ENCODE data around the gene ROBO1. TPM values are rescaled to one million over a fixed set of nuclear protein-coding genes. Genes with fewer than 3 reads are reported as not detected.

Gene ROBO1
- total RNA-seq, 1 experiment from 2014 or later = 7.0 TPM

DNA sequence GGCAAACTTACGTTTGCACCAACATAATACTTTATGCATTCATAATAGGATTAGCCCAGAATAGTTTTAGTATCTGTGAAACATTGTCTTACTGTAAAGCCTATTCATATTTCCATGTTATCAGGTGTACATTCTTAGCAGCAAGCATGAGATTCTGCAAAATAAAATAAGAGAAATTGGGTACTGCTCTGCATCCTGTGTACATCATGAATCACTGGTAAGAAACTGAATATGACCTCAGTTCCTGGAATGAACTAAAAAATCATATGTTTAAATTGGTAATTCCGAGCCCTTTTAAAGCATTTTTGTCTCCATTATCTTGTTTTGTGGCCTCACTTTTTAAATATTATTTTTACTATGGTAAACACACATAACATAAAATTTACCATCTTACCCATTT is 605.1 kb downstream of the ROBO1 start:
- Histone ChIP-seq H3K36me3 (no peaks in the 10 kb centered on the region), H3K4me3 (no peak overlapping the region), H3K27me3 (no peaks in the 10 kb centered on the region), H3K9me3 (no peaks in the 10 kb centered on the region)
- DNase-seq = no peak

DNA sequence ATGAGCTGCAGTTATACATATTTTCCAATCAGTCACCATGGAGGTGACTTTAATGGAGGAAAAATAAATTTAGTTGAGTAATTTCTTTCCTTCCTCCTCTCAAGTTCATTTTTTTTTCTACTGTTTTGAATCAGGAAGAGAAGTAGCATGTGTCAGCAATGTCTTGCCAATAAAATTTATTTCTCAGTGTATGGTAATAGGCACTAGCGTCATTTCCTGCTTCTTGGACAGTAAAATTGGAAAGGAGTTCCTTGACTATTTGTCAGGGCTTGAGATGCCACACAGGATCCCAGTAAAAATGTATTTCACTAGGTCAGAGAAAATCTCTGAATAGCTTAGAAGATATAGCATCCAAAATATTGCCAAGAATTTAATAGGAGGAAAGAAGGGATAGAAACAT is 605.9 kb downstream of the ROBO1 start:
- Histone ChIP-seq H3K9me3 (no peaks in the 10 kb centered on the region), H3K36me3 (no peaks in the 10 kb centered on the region), H3K27me3 (no peaks in the 10 kb centered on the region), H3K4me3 (no peak overlapping the region)
- DNase-seq = no peak

DNA sequence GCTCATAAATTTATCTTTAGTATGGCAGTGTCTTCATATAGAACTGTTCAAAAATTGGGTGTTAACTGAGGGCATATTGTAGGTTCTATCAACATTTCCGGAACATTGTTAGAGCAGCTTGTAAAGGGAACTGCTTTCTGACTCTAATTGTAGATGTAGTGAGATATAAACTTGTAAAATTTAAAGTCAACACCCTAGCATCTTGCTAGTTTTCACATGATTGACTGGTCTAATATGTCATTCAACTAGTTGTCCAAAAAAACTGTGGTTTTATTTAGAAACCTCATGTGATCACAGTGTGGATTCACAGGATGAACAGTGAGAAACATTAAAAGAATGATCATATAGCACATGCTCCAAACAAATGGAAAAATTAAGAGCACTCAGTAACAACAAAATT is 607.4 kb downstream of the ROBO1 start:
- no peak overlapping the region for H3K4me3 ChIP-seq
- no peaks in the 10 kb centered on the region for H3K9me3 ChIP-seq
- H3K27me3 ChIP-seq = no peaks in the 10 kb centered on the region
- no peaks in the 10 kb centered on the region for H3K36me3 ChIP-seq
- DNase-seq = no peak

DNA sequence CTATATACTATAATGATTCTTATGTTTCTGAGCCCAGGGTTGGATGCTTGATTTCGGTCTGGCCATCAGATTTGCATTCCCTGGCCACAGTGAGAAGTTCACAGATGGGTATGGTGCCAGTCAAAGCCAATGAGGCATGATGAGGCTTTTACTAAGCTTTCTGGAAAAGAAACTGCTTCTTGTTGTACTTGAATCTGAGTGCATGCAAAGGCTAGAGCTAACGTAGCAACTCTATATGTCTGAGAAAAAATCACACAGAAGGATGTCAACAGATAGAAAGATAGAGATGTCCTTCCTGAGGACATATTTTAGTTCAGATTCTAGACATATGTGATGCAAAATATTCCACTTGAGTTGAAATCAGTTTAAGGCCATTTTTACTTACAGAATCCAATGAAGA is 608.1 kb downstream of the ROBO1 start:
- Histone ChIP-seq H3K27me3 (no peaks in the 10 kb centered on the region), H3K9me3 (no peaks in the 10 kb centered on the region), H3K4me3 (no peak overlapping the region), H3K36me3 (no peaks in the 10 kb centered on the region)
- DNase-seq = no peak

DNA sequence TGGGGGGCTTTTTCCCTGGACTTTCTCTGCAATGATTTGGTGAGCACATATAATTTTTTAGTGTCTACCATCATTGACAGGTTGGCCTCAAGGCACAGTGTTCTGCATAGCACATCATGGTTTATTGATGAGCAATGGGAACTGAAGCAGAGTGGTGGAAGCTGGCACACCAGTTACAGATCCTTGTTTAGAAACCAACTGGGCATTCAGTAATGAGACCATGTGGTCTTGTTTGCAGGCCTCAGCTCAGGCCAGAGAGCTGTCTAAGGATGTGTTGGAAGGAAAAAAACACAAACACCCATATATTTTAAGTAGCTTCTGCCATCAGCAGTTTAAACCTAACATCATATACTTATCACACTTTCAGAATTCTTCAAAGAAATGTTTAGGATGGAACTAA is 610.6 kb downstream of the ROBO1 start:
- no peaks in the 10 kb centered on the region for H3K9me3 ChIP-seq
- H3K36me3 ChIP-seq = no peaks in the 10 kb centered on the region
- no peaks in the 10 kb centered on the region for H3K27me3 ChIP-seq
- no peak for DNase-seq
- no peak overlapping the region for H3K4me3 ChIP-seq

DNA sequence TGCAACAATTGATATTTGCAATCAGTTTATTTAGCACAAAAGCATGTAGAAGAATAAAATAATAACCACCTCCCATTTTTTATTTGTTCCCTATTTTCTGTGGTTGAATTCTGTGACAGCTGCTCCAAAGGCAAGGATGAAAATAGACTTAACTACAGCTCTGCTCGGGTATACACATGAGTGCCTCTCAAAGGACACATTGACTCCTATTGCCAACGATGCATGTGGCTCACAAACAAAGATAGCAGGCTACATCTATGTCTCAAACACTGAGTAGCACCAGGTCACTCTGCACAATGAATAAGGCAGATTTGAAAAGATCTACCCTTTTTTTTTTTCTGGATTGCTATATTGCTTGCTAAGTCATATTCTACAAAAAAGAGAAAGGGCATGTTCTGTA is 612.9 kb downstream of the ROBO1 start:
- Histone ChIP-seq H3K4me3 (no peak overlapping the region), H3K27me3 (no peaks in the 10 kb centered on the region), H3K9me3 (no peaks in the 10 kb centered on the region), H3K36me3 (no peaks in the 10 kb centered on the region)
- no peak for DNase-seq

DNA sequence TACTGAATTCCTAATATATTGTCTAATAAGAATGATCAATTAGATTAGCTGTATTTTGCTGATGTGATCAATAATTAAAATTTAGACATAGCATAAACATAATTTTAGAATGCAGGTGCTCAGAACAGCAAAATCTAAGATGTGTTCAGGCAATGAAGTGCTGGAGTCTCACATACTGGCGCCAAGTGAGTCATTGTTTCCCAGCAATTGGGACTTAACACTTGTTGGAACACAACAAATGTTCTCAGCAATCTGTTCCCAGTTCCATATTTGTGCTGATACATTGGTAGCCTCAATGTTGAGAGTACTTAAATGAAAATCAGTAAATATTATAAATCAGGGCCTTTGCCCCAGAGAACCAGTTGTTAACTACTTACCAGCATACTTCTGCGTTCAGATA is 619.0 kb downstream of the ROBO1 start:
- Histone ChIP-seq H3K36me3 (no peaks in the 10 kb centered on the region), H3K27me3 (no peaks in the 10 kb centered on the region), H3K4me3 (no peak overlapping the region), H3K9me3 (no peaks in the 10 kb centered on the region)
- DNase-seq = peak; percentile 30

DNA sequence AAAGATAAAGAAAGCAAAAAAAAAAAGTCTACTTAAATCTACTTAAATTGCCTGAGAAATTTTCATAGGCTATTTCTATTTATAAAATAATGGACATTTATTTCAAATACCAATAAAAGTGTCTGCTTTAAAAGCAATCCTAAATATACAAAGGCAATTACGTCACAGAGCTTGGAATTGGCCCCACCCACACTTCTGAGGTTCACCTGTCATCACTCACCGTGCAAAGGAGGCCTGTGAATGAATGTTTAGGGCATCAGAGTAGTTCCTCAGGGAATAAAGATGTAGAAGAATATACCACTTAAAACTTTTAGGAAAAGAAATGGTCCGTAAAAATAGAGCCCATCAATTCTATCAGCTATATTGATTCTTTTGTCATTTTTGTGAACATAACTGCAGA is 621.8 kb downstream of the ROBO1 start:
- Histone ChIP-seq H3K36me3 (no peaks in the 10 kb centered on the region), H3K4me3 (no peak overlapping the region), H3K9me3 (no peaks in the 10 kb centered on the region), H3K27me3 (no peaks in the 10 kb centered on the region)
- no peak for DNase-seq

DNA sequence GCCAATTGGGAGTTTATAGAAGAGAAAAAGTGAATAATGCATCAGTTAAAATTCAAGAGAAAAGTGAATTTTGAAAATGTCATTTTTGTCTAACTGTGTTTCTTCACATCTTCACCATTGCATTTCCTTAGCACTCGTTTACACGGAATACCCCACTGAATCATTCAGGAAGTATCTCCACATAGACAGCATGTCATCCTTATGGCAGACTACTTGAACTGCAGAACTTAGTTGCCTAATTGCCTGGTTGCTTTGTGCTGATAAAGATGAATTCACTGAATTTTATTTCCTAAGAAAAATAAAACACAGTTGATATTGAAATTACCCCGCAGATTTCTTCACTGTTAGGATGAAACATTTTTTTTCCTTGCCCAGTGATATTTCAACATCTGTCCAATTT is 627.1 kb downstream of the ROBO1 start:
- DNase-seq = no peak
- no peaks in the 10 kb centered on the region for H3K9me3 ChIP-seq

DNA sequence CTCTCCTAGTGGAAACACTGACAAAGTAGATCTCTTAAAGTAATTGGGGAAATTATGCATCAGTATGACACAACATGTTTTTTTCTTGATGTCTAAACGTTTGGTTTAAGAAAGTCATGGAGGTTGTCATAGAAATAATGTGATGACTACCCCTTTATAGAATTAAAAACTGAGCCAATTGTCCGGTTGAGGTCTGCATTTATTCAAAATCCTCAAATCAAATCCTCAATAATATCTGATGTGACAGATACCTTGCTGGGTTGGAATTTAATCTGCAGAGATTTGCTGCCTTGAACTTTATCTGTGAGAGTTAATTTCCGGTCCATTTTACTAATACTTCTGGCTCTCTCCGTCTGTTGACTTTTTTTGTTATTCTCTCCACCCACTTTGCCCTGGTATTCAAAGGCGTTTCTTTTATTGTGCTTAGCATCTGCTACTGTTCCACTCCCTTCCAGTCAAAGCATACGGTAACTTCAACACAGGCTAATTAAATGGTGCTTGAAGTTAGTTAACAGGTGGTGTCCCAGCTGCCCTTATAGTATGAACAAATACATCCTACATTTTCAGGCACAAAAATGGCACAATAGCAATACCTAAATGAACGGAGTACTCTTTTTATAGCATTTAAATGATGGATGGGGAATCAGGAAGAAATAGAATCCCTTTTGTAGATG is 628.3 kb downstream of the ROBO1 start:
- Histone ChIP-seq H3K9me3 (no peaks in the 10 kb centered on the region), H3K27me3 (no peaks in the 10 kb centered on the region), H3K4me3 (no peak overlapping the region), H3K36me3 (no peaks in the 10 kb centered on the region)
- no peak for DNase-seq

More for the DNA sequence above, 627.1 kb downstream of the ROBO1 start:
- H3K27me3 ChIP-seq = no peaks in the 10 kb centered on the region
- H3K36me3 ChIP-seq = no peaks in the 10 kb centered on the region
- no peak overlapping the region for H3K4me3 ChIP-seq

DNA sequence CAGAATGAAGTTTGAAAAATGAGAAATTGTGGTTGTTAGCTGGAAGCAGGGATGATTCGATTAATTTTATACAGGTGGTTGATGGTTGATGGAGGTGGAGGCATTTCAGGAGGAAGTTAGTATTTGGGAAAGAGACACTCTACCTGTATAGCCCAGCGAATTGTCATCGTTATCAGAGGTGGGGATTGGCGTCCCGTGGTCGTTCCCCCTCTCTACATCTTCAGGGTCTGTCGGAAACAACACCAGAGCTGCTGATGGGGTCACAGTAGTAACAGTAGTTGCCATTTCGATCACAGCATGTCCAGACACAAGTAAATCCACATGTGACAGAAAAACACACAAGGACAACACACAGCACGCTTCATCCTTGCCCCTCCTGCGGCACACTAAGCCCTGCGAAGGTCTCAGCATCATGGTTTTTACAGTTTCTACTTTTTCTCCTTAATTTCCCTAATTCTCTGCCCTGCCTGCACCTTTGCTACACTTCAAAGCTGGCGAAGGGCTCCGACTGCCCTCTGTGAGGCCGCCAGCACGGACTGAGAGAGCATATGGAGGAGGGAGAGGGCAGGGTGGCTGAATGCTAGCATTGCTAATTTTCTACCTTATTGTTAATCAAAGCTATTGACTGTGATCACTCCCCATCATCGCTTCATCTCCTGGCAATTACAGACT is 642.3 kb downstream of the ROBO1 start:
- H3K4me3 ChIP-seq = no peak overlapping the region
- H3K9me3 ChIP-seq = no peaks in the 10 kb centered on the region
- H3K36me3 ChIP-seq = no peaks in the 10 kb centered on the region
- DNase-seq = no peak
- no peaks in the 10 kb centered on the region for H3K27me3 ChIP-seq

DNA sequence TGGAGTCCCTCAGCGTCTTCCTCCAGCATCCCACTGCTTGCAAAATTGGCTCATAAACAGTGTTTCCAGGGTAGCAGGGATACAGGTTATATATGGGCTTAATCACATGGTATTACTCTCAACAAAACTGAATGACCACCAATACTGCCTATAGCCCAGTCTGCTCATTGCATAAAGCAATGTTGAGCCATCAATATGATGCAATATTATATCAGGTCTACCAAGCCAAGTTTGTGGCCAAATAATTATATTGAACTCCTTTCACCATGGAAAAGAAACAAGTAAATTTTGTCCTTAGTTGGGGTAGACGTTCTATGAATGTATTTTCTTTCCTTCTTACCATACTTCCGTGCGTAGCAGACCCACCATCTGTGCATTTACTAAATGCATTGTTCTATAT is 652.3 kb downstream of the ROBO1 start:
- Histone ChIP-seq H3K27me3 (no peaks in the 10 kb centered on the region), H3K36me3 (no peaks in the 10 kb centered on the region), H3K9me3 (no peaks in the 10 kb centered on the region), H3K4me3 (no peak overlapping the region)
- no peak for DNase-seq

DNA sequence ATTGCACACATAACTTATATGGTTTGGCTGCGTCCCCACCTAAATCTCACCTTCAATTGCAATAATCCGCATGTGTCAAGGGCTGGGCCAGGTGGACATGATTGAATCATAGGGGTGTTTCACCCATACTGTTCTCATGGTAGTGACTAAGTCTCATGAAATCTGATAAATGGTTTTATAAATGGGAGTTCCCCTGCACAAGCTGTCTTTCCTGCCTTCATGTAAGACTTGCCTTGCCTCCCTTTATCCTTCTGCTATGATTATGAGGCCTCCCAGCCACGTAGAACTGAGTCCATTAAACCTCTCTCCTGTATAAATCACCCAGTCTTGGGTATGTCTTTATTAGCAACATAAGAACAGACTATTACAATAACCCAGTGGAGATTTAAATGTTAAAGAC is 653.9 kb downstream of the ROBO1 start:
- no peak for DNase-seq

DNA sequence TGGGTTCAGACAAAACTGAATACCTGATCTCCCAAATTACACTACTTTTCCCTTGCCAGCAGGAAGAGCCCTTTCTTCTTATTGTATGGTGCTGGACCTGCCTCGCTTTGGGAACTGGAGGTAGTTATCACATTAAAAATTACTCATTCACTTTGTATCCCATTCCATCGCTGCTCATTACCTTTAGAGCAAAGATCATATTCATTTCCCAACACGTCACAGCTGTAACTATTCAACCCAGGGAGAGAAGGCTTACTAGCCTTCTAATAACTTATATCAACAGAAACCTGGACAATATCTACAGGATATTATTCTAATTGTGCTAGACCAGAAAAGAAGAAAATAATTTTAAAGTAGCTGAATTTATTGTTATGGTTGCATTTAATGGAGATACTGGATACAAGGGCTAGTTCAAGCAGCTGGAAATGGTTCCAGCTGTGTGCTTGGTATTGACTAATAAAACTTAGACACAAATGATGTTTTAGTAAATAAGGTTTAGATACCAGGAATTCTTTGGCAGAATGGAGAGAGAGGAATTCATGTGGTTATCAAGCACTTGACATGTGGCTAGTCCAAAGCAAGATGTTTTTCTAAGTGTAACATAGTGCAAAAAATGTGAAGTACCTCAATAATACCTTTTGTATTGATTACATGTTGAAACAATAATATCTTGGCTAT is 656.3 kb downstream of the ROBO1 start:
- Histone ChIP-seq H3K27me3 (no peaks in the 10 kb centered on the region), H3K36me3 (no peaks in the 10 kb centered on the region), H3K9me3 (no peaks in the 10 kb centered on the region), H3K4me3 (no peak overlapping the region)
- no peak for DNase-seq

More for the DNA sequence above, 653.9 kb downstream of the ROBO1 start:
- H3K27me3 ChIP-seq = no peaks in the 10 kb centered on the region
- H3K9me3 ChIP-seq = no peaks in the 10 kb centered on the region
- H3K4me3 ChIP-seq = no peak overlapping the region
- no peaks in the 10 kb centered on the region for H3K36me3 ChIP-seq

DNA sequence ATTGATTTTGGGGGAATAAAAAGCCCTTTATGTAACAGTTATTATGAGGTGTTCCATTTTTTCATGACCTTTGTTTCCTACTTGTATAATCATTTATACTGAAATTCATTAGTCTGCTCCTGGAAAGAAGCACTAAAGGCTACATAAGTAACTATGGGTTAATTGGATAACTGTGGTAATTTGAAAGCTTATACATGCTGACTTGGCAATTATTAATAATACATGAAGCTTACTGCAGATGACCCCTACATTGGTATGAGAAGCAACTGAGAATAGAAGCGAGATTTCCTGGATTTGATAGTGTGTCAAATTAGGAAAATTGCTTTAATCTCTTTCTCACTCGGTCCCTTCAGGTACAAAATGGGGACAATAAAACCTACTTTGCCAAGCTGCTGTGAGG is 658.0 kb downstream of the ROBO1 start:
- H3K27me3 ChIP-seq = no peaks in the 10 kb centered on the region
- H3K9me3 ChIP-seq = no peaks in the 10 kb centered on the region
- no peak for DNase-seq
- H3K36me3 ChIP-seq = no peaks in the 10 kb centered on the region
- H3K4me3 ChIP-seq = no peak overlapping the region

DNA sequence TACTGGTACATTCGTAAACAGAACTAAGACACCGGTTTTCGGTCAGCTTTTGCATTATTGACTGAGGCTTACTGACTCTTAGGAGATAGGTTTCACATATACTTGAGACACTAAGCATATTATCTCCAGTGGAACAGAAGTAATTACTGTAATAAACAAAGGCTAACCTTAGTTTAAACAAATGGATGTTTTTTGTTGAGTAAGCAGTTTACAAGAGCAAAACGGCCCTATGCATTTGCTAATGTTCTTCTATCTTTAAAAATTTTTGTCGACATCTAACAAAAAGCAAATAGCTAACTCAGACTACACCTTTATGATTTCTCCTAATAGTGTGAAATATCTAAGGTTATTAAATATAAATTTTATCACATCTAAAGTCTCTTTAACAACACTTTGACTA is 664.5 kb downstream of the ROBO1 start:
- DNase-seq = no peak
- no peaks in the 10 kb centered on the region for H3K27me3 ChIP-seq
- no peak overlapping the region for H3K4me3 ChIP-seq
- H3K36me3 ChIP-seq = no peaks in the 10 kb centered on the region
- H3K9me3 ChIP-seq = no peaks in the 10 kb centered on the region

DNA sequence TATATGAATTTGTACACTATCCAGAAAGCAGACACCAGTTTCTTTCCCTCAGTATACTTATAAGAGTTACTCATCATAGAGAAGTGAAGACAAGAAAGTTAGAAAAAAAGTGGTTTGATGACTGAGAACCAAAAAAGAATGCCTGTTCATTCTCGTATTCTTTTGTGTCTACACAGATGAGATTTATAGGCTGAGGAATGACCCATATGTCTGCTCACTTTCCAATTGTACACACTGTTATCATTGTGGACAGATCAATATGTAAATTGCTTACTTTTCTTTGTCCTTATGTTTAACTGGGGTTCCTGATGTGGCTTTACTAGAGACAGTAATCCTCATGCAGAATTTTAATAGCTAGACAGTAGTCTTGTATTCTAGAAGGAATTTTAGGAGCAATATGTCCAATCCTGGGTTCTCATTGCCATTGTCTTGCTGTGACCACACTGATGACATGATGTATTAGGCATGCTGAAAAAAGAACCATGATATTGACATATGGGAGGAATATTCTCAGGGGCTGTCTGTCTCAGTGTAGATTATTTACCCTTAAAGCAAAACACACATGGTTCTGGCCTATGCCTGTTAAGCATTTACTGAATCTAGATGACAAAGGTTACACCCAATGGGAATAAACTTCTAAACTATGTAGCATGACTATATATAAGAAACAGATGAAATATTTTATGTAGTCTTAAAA is 669.7 kb downstream of the ROBO1 start:
- H3K36me3 ChIP-seq = no peaks in the 10 kb centered on the region
- no peaks in the 10 kb centered on the region for H3K9me3 ChIP-seq
- no peak overlapping the region for H3K4me3 ChIP-seq
- H3K27me3 ChIP-seq = no peaks in the 10 kb centered on the region
- no peak for DNase-seq

All from MG63 (cell line).